SU-DHL-6 (cell line): ENCODE results near the gene CDC37.

ENCODE experiments used
- CTCF ChIP-seq: fragments of 200-600 bp; sonication (generic); IDR thresholded peaks from one replicate; pipeline ENCODE4 v1.5.1; 2017; ENCODE audit warnings: antibody characterized with exemption, mild to moderate bottlenecking, low read length, moderate library complexity; ENCODE audit not compliant: insufficient read depth, poor library complexity, severe bottlenecking
- EZH2phosphoT487 ChIP-seq: fragments of 200-600 bp; sonication (generic), shearing (Covaris generic); conservative IDR thresholded peaks from 2 replicates; pipeline ENCODE4 v1.6.1; 2018; ENCODE audit warnings: mild to moderate bottlenecking, antibody characterized with exemption, low read length, moderate library complexity, mixed read lengths

DNA sequence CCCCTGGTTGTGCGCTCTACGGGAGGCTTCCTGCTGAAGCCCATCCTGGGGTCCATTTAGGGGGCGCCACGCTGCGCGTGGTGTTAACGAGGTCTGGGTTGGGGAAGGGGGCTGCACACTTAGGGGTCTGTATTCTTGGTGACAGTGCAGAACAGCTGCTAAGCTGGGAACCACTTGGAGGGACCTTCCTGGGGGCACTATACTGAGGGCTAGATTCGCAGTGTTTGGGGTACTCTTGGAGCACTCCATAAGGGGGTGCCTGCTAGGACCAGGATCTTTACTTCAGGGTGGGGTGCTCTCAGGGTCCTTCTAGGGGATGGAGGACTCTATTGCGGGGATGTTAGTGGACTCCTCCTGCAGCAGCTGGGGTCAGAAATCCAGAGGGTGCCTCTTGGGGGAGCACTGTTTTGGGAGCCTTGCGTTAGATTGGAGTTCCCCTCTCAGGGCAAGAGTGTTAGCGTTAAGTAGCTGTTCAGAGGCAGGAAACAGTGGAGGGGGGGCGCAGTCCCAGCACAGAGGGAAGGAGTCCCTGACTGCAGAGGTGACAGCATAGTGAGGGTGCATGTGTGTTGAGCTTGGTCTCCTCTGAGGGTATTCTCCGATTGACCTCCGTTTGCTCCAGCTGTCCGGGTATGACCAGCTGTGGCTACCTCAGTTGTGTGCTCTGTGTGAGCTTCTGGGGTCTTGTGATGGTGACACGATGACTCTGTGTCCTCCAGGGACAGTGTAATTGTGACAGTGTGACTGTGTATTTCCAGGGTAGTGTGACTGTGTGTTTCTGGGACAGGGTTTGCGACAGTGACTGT lies 18.1 kb upstream of the CDC37 start:
- TF ChIP-seq CTCF (no peak), EZH2phosphoT487 (no peak)
